ENCODE results near the gene LHX4.

Gene LHX4

GRCh38 chr1:180235077-180235501, 5.0 kb downstream of the LHX4 start:
- CTCF ChIA-PET = interaction anchor here (1.3 kb wide), 1 partner anchor 243 kb away, joined by 3 read pairs; no protein-coding TSS in a partner anchor
- POLR2A ChIA-PET = no interaction called here
- no peak for TF ChIP-seq CTCF (IDR thresholded peaks at IDR 0.05; ENCODE audit: insufficient read depth, low read length, missing control alignments)
- no peak for DNase-seq (ENCODE audit: low read depth, low spot score)
- no peak overlapping the region for H3K4me3 ChIP-seq (ENCODE audit: low read depth, low read length)

GRCh38 chr1:180235502-180236239, 5.6 kb downstream of the LHX4 start:
- CTCF ChIA-PET = interaction anchor here (0.6 to 1.4 kb wide), 3 partner anchors 17 to 247 kb away, joined by 3 to 4 read pairs (median 3); no protein-coding TSS in a partner anchor
- POLR2A ChIA-PET = no interaction called here
- no peak overlapping the region for H3K4me3 ChIP-seq (ENCODE audit: low read depth, low read length)
- no peak for DNase-seq (ENCODE audit: low read depth, low spot score)
- TF ChIP-seq CTCF (IDR thresholded peaks at IDR 0.05; ENCODE audit: insufficient read depth, low read length, missing control alignments) = no peak

- no peak for DNase-seq (ENCODE audit: low read depth, low spot score)
- H3K4me3 ChIP-seq (ENCODE audit: low read depth, low read length) = no peak overlapping the region
- TF ChIP-seq CTCF (IDR thresholded peaks at IDR 0.05; ENCODE audit: insufficient read depth, low read length, missing control alignments) = no peak
- POLR2A ChIA-PET = no interaction called here
- CTCF ChIA-PET = interaction anchor here (1.3 to 1.4 kb wide), 3 partner anchors 16 to 245 kb away, joined by 3 to 4 read pairs (median 4); no protein-coding TSS in a partner anchor
These were observed 6.8 kb downstream of the LHX4 start for GRCh38 chr1:180236698-180237509.

GRCh38 chr1:180237869-180238476, 7.9 kb downstream of the LHX4 start:
- ChIA-PET CTCF (interaction anchor here (1.4 kb wide), 1 partner anchor 244 kb away, joined by 4 read pairs; no protein-coding TSS in a partner anchor), POLR2A (no interaction called here)
- no peak for TF ChIP-seq CTCF (IDR thresholded peaks at IDR 0.05; ENCODE audit: insufficient read depth, low read length, missing control alignments)
- DNase-seq (ENCODE audit: low read depth, low spot score) = no peak
- H3K4me3 ChIP-seq (ENCODE audit: low read depth, low read length) = no peak overlapping the region

- DNase-seq (ENCODE audit: low read depth, low spot score) = no peak
- POLR2A ChIA-PET = no interaction called here
- H3K4me3 ChIP-seq (ENCODE audit: low read depth, low read length) = no peak overlapping the region
- CTCF ChIA-PET = interaction anchor here (0.9 to 1.4 kb wide), 4 partner anchors 11 to 371 kb away, joined by 3 to 4 read pairs (median 4); no protein-coding TSS in a partner anchor
- no peak for TF ChIP-seq CTCF (IDR thresholded peaks at IDR 0.05; ENCODE audit: insufficient read depth, low read length, missing control alignments)
These were observed 8.6 kb downstream of the LHX4 start for GRCh38 chr1:180238675-180239074.
